Transverse colon (tissue), 4 donors: ENCODE results near the gene UBAC2.

Experiments
- EP300 ChIP-seq: sonication (generic); formaldehyde crosslinking; IDR thresholded peaks from one replicate; pipeline ENCODE4 v1.6.1; 2017; ENCODE audit warnings: antibody characterized with exemption, low read depth
- POLR2A ChIP-seq: fragments of 450-650 bp; IDR thresholded peaks from one replicate; pipeline ENCODE4 v1.6.1; 2016; ENCODE audit warnings: antibody characterized with exemption, mild to moderate bottlenecking, moderate library complexity
- POLR2AphosphoS5 ChIP-seq, 3 donors: sonication (generic); formaldehyde crosslinking; IDR thresholded peaks; one replicate each; pipeline ENCODE4 v1.6.1; 2016; ENCODE audit warnings: antibody characterized with exemption in 3 of 3
- TF ChIP-seq, protein P1 (sequence below), 5 experiments: fragments of 200-600 bp in 3 of 5; fragments of 450-650 bp in 2 of 5; sonication (generic) in 3 of 5; IDR thresholded peaks; 1 replicate in 2 of 5; 2 replicates in 3 of 5; pipeline ENCODE4 v1.5.1; 2016 to 2017; ENCODE audit warnings: antibody characterized with exemption in 5 of 5, inconsistent platforms in 3 of 5, mild to moderate bottlenecking in 2 of 5, moderate library complexity in 1 of 5

DNA sequence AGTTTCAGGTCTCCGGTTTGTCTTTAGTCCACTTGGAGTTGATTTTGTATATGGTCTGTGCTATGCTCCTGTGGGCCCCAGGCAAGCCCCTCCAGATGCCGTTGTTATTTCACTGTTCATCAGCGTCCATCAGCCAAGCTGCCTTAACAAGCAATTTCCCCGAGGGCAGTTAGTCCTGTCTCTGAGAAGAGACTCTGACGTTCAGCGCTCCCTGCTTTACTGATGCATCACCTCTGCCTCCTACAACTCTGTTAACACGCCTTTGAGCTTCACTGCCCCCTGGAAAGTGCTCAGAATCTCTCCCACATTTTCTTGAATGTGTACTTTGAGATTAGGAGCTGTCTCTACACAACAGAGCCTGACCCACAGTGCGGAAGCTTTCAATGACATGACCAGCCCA, 41.8 kb upstream of the UBAC2 start:
- TF ChIP-seq POLR2AphosphoS5 (IDR thresholded peaks at IDR 0.05): no peak
- no peak for TF ChIP-seq POLR2A
- TF ChIP-seq, protein P1, sequence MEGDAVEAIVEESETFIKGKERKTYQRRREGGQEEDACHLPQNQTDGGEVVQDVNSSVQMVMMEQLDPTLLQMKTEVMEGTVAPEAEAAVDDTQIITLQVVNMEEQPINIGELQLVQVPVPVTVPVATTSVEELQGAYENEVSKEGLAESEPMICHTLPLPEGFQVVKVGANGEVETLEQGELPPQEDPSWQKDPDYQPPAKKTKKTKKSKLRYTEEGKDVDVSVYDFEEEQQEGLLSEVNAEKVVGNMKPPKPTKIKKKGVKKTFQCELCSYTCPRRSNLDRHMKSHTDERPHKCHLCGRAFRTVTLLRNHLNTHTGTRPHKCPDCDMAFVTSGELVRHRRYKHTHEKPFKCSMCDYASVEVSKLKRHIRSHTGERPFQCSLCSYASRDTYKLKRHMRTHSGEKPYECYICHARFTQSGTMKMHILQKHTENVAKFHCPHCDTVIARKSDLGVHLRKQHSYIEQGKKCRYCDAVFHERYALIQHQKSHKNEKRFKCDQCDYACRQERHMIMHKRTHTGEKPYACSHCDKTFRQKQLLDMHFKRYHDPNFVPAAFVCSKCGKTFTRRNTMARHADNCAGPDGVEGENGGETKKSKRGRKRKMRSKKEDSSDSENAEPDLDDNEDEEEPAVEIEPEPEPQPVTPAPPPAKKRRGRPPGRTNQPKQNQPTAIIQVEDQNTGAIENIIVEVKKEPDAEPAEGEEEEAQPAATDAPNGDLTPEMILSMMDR (IDR thresholded peaks at IDR 0.05): no peak
- TF ChIP-seq EP300: no peak
